Measurements from ENCODE around the gene IL1RAPL1.
"Not testable (repeated sequence)": the region's sequence is repeated elsewhere in the genome, so short reads cannot be mapped to it uniquely, and the experiment has no call there.

The IL1RAPL1 gene

DNA sequence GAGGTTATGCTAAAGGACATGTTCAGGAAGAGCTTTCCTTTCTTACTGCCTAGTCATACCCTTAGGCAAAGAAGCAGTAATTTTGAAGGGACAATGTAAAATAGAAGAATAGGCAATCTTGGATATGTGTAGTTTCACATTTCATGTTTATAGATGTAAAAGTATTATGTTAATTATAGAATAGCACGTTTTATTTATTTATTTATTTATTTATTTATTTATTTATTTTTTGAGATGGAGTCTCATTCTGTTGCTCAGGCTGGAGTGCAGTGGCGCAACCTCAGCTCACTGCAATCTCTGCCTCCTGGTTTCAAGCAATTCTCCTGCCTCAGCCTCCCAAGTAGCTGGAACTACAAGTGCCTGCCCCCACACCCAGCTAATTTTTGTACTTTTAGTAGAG is 535.6 kb downstream of the IL1RAPL1 start:
- not testable (repeated sequence) for DNase-seq (ENCODE audit: low spot score)

DNA sequence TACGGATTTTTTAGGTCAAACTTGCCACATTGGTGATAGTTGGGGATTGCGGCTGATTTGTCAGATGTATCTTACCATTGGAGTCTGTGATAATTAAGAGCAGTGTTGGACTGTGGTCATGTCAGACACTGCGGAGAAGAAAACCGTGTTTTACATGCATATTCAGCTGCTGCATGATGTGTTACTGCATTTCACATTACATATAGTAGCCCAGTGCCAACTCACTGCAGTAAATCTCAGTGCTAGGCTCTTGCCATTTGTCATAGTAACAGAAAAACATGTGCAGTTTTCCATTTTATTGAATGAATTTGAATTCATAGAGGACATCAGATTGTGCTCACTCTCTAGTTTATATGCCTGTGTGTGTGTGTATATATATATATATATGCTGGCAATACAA is 543.7 kb downstream of the IL1RAPL1 start:
- no peak for DNase-seq (ENCODE audit: low spot score)

DNA sequence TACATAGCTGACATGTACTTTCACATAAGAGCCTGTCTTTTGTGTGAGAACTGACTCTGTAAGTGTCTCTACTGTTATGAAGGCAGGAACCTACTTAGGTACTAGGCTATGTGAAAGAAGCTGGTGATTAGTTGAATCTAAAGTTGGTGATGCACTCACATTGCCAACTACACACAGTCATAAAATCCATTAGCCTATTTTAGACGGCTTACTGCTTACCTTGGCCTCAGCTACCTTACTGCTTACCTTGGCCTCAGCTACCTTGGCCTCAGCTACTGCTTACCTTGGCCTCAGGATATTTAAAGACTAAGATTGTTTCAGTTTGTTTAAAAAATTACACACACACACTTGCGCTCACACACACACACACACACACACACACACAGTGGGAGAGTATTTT is 549.7 kb downstream of the IL1RAPL1 start:
- no peak for DNase-seq (ENCODE audit: low spot score)

DNA sequence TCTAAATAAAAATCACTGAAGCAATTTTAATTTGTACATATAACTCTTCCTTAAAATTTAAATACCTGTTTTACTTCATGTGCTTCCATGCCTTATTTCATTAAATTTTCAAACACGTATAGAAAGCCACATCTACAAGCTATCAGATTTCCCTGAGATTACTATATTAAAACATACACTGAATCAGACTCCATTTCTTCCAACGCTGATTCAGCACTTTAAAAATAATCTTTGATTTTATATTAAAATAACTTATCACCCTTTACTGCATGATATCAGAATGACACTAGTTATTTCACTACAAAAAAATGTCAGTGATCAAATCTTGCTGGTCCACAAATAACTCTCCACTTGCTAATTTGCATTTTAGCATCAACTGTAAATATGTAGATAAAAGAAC is 550.8 kb downstream of the IL1RAPL1 start:
- no peak for DNase-seq (ENCODE audit: low spot score)

DNA sequence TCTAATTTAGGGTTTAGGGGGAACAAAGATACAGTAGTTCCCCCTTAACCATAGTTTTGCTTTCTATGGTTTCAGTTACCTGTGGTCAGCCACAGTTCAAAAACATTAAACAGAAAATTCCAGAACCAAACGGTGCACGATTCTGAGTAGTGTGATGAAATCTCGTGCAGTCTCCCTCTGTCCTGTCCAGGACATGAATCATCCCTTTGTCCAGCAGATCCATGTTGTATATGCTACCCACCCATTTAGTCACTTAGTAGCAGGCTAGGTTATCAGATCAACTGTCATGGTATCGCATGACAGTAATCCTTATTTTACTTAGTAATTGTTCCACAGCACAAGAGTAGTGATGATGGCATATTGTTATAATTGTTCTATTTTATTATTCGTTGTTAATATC is 556.1 kb downstream of the IL1RAPL1 start:
- no peak for DNase-seq (ENCODE audit: low spot score)

DNA sequence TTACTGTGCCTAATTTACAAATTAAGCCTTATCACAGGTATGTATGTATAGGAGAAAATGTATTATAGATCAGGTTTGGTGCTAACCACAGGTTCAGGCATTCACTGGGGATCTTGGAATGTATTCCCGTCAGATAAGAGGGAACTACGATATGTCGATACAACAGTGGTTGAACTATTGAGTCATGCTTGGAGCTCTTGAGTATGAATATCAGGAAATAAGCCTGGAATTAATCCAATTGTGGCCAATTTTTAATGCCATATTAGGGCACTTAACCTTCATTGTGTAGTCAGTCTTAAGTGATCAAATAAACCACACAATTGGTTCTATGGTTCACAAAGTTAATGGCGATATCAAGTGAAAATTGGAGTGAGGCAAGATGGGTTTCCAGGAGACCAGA is 556.5 kb downstream of the IL1RAPL1 start:
- no peak for DNase-seq (ENCODE audit: low spot score)

DNA sequence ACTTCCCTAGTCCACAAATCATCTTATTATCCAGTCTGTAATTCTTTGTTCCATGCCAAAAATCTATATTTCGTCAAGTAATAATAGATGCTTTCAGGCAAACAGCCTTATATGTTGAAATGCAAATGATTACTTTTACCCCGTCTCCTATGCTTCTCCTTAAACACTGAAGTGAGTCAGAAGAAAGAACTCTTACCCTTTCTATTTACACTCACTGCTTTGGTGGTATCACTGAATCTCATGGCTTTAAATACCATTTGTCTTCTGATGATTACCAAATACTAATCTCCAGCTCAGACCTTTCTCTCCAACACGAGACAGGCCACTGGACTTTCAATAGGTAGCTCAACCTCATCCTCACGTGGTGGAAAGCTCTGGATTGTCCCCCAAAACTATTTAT is 558.1 kb downstream of the IL1RAPL1 start:
- DNase-seq (ENCODE audit: low spot score): no peak

DNA sequence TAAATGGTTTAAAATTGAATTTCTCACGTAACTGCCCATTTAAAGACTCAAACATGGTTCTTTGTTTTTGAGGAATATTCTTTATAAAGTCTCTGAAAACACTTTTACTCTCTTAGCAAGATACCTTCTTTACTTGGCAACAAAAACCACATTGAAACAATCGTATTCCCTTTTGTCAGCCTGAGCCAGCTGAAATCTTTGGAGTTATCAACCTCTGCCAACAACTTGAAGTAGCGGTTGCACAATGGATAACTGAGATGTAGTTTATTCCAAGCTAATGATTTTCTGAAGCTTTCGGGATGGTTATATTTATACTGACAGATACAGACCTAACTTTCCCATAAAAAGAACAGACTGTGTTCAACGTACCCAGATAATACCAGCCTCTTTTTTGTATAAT is 561.3 kb downstream of the IL1RAPL1 start:
- DNase-seq (ENCODE audit: low spot score): no peak

DNA sequence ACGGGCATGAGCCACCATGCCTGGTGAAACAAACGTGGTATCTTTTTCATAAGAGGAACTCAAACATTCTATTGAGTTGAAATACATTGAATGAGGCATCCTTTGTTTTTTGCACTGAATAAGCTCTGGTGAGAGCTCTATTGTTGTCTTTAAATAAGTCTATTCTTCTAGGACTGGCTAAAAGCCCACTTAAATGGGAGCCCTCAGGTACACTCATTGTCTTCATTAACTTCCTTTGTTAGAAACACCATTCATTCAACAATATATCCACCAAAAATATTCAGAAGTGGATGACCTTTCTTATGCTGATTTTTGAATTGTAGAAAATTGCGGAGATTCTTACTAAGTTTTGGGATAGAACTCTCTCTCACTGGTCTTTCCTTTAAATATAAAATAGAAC is 568.0 kb downstream of the IL1RAPL1 start:
- DNase-seq (ENCODE audit: low spot score): peak; percentile 73

DNA sequence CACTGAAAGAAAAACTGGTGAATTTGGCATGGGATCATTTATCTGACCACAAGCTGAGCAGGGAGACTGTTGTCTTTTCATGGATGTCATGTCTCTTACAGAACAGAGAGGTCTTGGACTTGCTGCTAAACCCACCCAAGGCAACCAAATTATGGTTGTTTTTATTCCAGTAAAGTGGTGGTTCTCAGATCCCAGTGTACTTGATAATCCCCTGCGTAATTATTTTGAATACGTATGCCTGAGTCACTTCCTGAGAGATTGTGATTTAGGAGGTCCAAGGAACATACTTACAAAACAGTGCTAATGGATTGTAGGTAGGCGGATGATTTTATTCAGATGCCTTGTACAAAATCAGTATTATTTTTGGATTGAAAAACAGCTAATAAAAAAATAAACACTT is 585.6 kb downstream of the IL1RAPL1 start:
- no peak for DNase-seq (ENCODE audit: low spot score)

DNA sequence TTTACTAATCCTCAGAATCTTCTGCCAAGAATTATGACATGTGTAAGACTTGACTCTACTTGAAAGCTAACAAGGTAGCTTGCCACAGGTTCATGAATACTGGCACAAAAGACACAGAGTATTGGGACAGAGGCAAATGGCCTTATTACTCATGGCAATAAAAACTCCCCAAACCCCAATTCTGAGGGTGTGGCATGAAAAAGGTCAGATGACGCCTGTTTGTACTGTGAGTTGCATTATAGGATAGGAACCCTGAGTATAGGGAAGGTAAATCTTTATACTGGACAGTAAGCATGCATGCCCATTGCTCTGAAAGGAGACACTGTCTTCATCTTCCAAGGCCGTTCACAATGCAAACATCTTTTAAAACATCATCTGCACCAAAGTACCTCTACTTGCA is 600.0 kb downstream of the IL1RAPL1 start:
- DNase-seq (ENCODE audit: low spot score): no peak

DNA sequence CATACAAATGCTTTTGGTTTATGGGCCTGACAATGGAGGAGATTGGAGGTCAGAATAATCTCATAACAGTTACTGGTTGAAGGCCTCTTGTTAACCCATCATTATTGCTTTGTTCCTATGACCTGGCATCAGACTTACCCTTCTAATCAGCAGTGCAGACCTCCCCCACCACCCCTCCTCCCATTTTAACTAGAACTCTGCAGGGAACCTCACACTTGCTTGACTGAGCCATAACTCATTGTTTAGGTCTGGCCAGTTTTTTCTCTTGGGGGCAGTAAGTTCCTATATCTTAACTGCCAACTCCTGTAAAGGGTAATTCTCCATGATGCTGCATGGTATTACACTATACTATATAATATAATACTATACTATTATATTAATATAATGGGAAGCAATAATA is 609.3 kb downstream of the IL1RAPL1 start:
- no peak for DNase-seq (ENCODE audit: low spot score)

DNA sequence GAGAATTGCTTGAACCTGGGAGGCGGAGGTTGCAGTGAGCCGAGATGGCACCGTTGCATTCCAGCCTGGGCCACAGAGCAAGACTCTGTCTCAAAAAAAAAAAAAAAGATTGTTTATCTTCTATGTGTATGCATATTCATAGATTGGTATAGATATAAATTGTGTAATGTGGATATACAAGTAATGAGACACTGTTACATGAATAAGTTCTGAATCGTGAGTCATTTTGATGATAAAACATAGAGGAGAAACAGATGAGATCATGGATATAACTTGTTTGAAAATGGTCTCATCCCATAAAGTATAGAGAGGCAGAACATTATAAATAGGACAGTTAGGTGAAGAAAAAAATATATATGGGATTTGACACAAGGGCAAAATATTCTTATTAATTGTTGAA is 628.0 kb downstream of the IL1RAPL1 start:
- no peak for DNase-seq (ENCODE audit: low spot score)

DNA sequence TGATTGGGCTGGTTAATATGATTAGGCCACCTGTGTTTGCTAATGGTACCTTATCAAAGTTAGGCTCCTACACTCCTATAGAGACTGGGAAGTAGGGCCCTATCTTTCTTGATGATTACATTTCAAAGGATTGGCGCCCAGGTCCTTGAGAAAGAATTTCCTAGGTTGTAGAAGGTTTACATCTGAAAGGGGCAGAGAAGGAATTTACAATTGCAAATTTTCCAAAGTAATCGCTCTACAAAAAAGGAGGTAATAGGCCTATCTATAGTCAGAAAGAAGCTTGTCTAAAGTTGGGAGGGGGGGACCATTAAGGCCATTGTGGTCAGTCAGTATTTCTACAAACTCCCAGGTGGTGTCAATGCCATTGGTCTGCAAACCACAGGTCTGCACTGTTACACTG is 638.4 kb downstream of the IL1RAPL1 start:
- no peak for DNase-seq (ENCODE audit: low spot score)

DNA sequence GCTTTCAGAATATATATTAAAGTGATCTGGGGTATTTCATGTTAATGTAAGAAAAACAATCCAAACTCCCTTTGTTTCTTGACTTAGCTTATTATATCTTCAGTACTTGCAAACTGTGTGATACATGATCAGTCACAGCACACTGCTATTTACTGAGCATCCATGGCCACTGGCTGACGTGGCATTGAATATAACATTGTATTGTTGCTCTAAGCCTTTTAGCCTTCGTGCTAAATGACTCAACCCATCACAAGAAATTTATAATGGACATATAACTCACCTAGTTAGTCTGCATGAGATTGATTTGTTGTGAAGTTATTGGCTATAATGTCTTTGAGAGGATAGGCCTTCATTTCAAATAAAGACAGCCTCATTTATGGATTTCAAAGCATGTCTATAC is 642.6 kb downstream of the IL1RAPL1 start:
- DNase-seq (ENCODE audit: low spot score): peak; percentile 9

DNA sequence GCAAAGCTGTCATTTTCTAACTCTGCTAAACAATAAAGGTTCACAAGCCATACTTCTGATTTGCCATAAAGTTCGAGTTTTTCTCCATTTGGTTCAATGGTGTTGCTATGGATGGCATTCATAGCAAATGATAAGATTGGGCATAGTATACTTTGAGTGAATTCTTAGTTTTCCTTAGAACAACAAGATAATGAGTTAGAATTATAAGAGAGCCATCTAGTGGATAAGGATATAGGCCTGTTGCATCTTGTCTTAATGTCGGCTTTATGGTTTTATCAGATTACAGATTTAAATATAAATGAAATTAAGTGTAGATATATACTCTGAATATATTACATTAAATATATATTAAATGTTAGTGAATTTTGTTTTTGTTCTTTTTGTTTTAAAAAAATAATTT is 644.6 kb downstream of the IL1RAPL1 start:
- peak; percentile 25 for DNase-seq (ENCODE audit: low spot score)

DNA sequence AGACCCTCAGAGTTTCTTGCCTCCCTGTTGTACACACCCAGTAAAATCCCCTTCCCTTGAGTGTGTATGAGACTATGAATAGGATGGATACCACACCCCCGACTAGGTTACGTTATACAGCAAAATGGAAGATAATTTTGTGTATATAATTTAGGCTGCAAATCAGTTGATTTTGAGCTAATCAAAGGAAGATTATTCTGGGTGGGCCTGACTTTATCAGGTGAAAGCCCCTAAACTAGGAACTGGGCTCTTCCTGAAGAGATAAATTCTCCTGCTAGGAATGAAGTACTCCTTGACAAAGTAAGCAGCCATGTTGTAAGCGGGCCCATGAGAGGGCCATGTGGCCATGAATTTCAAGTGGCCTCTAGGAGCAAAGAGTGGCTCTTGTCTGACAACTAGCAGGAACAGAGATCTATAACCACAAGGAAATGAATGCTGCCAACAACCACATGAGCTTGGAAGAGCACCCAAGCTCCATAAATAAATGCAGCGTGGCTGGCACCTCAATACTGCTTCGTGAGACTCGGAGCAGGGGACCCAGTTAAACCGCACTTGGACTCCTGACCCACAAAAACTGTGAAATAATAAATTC is 646.4 kb downstream of the IL1RAPL1 start:
- no peak for DNase-seq (ENCODE audit: low spot score)

DNA sequence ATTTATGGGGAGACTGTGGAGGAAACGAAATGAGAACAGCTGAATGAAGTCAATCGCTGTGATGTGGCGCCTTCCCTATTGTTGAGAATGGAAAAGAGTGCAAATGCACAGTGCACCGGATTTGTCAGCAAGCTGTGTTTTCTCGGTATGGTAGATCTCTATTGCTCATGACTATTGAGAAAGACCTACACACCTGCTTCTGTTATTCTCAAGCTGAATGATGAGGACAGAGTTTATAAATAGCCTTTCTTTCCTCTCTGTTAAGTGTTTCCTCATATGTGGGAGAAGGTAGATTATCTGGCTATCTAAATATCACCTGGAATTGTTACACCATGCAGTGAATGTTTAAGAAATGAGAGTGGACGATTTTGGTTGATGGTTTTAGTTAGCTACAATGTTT is 650.7 kb downstream of the IL1RAPL1 start:
- DNase-seq (ENCODE audit: low spot score): no peak

DNA sequence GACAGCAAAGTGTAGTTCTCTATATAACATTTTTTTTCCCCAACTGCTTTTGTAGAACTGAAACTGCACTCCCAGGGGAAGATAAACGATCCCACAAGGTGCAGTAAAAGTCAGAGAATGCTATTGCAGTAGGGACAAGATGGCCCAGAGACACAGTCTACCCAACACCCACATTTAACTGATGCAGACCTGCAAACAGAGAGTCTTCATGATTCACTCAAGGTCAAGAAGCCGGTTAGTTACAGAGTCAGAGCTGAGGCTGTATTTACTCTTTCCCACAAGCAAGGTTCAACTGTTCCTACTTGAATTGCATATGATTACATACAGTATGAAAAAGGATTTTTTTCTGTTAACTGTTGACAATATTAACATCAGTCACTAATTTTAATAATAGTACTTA is 654.6 kb downstream of the IL1RAPL1 start:
- DNase-seq (ENCODE audit: low spot score): no peak

DNA sequence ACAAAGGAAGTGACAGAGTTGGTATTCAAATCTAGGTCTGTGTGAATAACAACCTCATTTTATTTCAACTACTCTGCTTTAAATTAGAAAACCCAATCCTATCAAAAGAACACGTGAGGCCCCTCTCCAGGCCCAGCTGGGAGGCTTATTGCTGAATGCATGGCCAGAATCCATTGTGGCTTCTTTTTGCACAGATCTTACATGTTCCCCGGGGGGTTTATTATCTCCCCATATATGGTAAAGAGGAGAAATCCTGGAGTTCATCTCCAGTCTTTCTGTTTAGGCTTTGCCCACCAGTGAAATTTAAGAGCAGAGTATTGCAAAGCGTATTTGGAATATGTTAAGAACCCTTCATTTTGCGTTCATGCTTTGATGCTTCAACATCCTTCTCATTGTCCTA is 655.6 kb downstream of the IL1RAPL1 start:
- DNase-seq (ENCODE audit: low spot score): no peak

DNA sequence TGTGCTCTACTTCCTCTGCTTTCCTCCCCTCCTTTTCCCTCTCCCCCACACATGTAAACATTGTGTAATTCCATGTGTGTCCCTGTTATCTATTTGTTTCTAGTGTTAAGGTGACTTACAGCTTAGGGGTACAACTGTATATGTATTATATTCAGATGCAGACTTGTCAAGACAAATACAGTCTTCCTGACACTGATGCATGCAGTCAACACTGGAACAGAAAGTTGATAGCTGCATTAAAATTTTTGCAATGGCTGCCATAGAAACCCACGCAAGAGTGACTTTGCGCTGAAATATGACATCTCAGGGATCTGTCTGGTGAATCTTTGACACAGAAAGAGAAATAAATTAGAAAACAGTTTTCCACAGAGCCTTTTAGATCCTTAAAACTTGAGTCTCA is 656.7 kb downstream of the IL1RAPL1 start:
- DNase-seq (ENCODE audit: low spot score): no peak

DNA sequence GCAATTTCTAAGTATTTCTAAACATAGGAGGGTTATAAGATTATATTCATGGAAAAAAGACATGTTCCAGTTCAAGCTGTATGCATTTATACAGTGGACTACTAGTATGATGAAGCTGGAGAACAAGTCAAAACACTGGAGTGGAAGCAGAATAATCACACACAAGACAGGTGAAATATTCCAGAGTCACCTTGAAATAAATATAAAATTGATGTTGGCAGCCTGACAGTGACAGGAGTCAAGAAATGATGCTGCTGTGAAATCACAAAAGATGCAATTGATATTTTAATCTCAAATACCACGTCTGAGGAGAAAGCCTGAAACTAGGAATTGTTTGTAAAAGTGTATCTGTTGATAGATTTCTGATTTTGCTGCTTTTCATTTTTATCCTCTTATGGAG is 667.3 kb downstream of the IL1RAPL1 start:
- DNase-seq (ENCODE audit: low spot score): no peak

DNA sequence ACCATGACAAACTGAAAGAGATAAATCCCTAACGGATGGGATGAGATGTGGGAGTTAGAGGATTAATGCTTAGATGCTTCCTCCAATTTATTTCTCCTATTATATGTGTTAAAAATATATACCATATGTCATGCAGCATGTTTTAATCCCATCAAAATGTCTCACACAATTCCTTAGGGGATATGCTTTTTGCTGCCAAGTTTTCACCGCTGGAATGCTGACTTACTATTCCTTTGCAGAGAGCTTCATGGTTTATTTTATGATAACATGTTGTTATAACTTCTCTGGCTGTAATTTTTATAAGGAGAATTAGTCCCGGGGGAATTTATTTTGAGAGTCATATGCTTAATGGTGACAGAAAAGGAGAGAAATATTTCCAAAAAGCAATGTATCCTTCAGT is 670.3 kb downstream of the IL1RAPL1 start:
- DNase-seq (ENCODE audit: low spot score): no peak

DNA sequence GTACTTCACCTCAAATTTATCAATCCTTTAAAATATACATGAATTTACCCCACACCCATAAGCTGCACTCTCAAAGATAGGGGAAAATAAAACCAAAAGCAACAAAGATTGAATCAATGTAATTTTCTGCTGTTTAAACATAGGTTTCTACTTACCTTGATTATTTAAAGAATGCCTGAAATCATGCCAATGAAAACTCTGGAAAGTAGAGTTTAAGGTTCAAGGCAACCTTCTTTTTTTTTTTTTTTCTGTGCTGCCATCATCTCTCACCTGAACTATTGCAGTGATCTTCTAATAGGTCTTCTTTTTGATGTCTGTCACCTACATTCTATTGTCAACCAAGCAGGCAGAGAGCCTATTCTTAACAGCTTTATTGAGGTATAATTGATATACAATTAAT is 682.1 kb downstream of the IL1RAPL1 start:
- DNase-seq (ENCODE audit: low spot score): no peak

DNA sequence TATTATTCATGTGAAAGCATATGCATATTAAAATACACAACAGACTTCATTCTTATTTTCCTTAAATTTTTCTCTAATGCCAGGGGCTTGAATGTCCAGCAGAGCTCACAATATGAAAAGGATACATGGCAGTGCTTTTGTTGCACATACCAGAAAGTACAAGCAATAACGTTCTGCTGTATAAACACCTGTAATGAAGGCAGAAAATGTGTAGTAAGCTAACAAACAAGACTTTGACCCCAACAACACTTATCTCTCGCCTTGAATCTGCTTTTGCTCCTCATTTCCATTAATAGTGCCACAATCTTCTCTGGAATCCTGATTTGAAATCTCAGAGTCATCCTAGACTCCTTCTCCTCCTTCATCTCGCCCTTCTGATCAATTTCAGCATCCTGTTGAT is 687.3 kb downstream of the IL1RAPL1 start:
- no peak for DNase-seq (ENCODE audit: low spot score)

All from pons (tissue), 1 donor.